RWPE2 (cell line): ENCODE results near the gene GNG8.

Experiments used
- ATAC-seq: fragments of 200-7000 bp; cut with Tn5 transposase; 3 replicates; pipeline ENCODE4 v1.9.1; 2021; ENCODE audit warnings: low read depth
- DNase-seq: peaks from one replicate; pipeline ENCODE4 v3.0.0-alpha.2; 2020; ENCODE audit warnings: low spot score
- H3K27ac ChIP-seq: fragments of 450-650 bp; 2 replicates; pipeline ENCODE4 v1.5.1; 2017; ENCODE audit warnings: mild to moderate bottlenecking; ENCODE audit not compliant: poor library complexity, severe bottlenecking
- H3K27me3 ChIP-seq: fragments of 250-450 bp; sonication (Bioruptor Pico); 2 replicates; pipeline ENCODE4 v1.5.1; 2021; ENCODE audit warnings: mild to moderate bottlenecking, moderate library complexity; ENCODE audit not compliant: insufficient read depth, poor library complexity, severe bottlenecking
- H3K36me3 ChIP-seq: fragments of 250-450 bp; sonication (Bioruptor Pico); 2 replicates; pipeline ENCODE4 v1.5.1; 2020; ENCODE audit warnings: low read depth, mild to moderate bottlenecking, moderate library complexity
- H3K4me1 ChIP-seq: fragments of 250-450 bp; sonication (Bioruptor Pico); 2 replicates; pipeline ENCODE4 v1.5.1; 2021; ENCODE audit warnings: mild to moderate bottlenecking, moderate library complexity; ENCODE audit not compliant: insufficient read depth, poor library complexity, severe bottlenecking
- H3K4me3 ChIP-seq: fragments of 250-450 bp; sonication (Bioruptor Pico); 2 replicates; pipeline ENCODE4 v1.5.1; 2021; ENCODE audit warnings: mild to moderate bottlenecking, moderate library complexity; ENCODE audit not compliant: severe bottlenecking
- H3K9me3 ChIP-seq: fragments of 250-450 bp; sonication (Bioruptor Pico); 2 replicates; pipeline ENCODE4 v1.5.1; 2021; ENCODE audit warnings: mild to moderate bottlenecking, moderate library complexity; ENCODE audit not compliant: severe bottlenecking
- TF ChIP-seq, protein P1 (sequence below): fragments of 450-650 bp; IDR thresholded peaks from one replicate; pipeline ENCODE4 v1.5.1; 2017; ENCODE audit warnings: mild to moderate bottlenecking, moderate library complexity; ENCODE audit not compliant: poor library complexity, severe bottlenecking

The GNG8 gene

DNA sequence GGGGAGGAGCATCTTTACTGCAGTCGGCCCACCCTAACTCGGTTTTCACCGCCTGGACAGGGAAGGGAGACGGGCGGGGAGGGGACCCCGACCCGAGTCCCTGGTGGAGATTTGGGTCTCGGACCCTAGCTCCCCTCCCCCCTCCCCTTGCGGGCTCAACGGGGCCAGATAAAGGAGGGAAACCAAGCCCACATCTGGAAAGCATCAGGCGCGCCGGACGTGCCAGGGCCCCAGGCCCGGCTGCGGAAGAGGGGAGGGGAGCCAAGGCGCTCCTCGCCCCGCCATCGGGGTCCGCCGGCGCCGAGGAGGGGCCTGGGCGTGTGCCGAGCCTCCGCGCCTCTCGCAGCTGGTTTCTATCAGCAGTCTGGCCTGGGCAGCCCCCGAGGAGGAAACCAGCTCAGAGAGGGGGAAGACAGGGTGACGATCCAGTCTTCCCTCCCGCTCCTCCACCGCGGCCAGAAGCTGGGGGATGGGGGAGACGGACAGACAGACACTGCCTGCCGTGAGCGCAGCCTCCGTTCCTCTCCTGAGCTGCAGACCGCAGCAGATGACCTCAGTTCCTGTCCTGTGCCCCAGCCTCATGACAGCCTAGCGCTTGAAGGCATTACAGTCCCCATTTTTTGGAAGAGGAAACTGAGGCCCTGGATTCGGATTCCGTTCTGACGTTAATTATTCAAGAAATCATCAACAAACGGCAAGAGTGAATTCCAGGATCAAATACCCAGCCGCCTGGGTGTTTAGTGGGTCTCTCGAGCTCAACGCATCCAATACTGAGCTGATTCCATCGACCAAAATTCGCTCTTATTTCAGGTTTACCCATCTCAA is 3.6 kb upstream of the GNG8 start:
- Histone ChIP-seq H3K27me3 (peaks cover 36% of the 10 kb centered on the region), H3K27ac (no peak overlapping the region), H3K4me1 (peaks cover 2% of the 10 kb centered on the region), H3K9me3 (no peaks in the 10 kb centered on the region), H3K36me3 (no peaks in the 10 kb centered on the region), H3K4me3 (peak overlapping the region; percentile 39)
- TF ChIP-seq, protein P1, sequence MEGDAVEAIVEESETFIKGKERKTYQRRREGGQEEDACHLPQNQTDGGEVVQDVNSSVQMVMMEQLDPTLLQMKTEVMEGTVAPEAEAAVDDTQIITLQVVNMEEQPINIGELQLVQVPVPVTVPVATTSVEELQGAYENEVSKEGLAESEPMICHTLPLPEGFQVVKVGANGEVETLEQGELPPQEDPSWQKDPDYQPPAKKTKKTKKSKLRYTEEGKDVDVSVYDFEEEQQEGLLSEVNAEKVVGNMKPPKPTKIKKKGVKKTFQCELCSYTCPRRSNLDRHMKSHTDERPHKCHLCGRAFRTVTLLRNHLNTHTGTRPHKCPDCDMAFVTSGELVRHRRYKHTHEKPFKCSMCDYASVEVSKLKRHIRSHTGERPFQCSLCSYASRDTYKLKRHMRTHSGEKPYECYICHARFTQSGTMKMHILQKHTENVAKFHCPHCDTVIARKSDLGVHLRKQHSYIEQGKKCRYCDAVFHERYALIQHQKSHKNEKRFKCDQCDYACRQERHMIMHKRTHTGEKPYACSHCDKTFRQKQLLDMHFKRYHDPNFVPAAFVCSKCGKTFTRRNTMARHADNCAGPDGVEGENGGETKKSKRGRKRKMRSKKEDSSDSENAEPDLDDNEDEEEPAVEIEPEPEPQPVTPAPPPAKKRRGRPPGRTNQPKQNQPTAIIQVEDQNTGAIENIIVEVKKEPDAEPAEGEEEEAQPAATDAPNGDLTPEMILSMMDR, result no peak
- ATAC-seq, result no peak
- DNase-seq, result peak; percentile 41

DNA sequence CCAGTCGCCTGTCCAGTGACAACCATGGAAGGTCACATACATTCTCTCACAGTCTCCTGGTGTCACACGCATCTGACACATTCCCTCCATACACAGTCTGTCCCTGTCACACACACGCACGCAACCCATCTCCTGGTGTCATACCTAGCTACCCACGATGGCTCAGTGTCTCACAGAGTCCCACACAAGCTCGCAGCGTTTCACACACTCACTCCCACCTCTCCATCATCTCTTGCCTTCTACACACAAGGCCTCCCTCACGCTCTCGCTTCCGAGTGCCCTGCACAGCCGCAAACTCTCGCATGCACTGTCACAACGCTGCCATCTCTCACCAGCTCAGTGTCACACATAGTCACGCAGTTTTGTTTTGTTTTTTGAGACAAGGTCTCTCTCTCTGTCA is 1.2 kb upstream of the GNG8 start:
- Histone ChIP-seq H3K4me3 (no peak overlapping the region), H3K27ac (no peak overlapping the region), H3K4me1 (peaks cover 4% of the 10 kb centered on the region), H3K27me3 (peaks cover 39% of the 10 kb centered on the region), H3K36me3 (no peaks in the 10 kb centered on the region), H3K9me3 (no peaks in the 10 kb centered on the region)
- ATAC-seq (no peak), DNase-seq (peak; percentile 30)
- TF ChIP-seq, protein P1, result no peak

DNA sequence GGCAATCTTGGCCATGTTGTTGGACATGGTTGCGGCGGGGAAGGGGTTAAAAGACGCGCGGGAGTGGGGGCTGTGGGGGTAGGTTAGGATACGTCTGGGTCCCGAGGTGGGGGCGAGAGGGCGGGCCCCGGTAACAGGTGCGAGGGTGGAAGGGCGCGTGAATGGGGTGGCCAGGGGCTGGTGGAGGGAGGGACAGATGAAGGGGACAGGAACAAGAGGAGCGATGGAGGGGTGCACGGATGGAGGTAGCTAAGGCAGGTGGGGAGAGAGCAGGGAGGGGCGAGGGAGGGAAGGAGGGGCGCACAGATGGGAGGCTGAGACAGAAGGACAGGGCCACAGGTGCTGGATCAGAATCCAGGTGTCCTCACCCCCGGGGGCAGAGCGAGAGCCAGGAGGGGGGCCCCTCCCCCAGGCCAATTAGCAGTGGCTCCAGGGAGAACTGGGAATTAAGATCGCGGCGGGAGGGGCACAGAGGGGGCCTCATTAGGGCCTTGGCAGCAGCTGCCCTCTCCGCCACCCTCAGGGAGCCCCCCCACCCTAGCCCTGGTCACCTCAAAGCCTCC is 1.3 kb downstream of the GNG8 start:
- Histone ChIP-seq H3K9me3 (no peaks in the 10 kb centered on the region), H3K36me3 (no peaks in the 10 kb centered on the region), H3K4me3 (peak overlapping the region; percentile 27), H3K27me3 (peaks cover 35% of the 10 kb centered on the region), H3K4me1 (peaks cover 8% of the 10 kb centered on the region), H3K27ac (no peak overlapping the region)
- TF ChIP-seq, protein P1, result no peak
- DNase-seq, result peak; percentile 60
- ATAC-seq, result no peak

DNA sequence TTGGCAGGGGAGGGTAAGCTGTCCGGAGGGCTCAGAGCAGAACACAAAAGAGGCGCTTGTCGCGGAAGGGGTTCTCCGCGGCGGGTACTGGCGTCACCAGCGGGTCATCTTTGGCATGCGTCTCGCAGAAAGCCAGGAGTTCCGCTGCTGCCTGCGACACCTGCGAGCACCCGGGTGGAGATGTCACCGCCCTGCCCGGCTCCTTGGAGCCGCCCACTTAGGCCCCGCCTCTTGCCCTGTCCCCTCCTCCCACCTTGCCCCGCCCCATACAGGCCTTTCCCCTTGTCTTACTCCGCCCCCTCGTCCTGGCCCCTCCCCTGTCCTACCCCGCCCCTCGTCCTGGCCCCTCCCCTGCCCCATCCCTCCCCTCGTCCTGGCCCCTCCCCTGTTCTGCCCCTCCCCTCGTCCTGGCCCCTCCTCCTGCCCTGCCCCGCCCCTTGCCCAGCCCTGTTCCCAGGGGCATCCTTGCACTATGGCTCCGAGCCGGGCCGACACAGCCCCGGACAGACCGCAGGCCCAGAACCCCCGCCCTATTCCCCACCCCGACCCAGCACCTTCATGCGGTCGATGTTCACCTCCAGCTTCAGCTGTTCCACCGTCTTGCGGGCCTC is 1.9 kb downstream of the GNG8 start:
- TF ChIP-seq, protein P1, result no peak
- Histone ChIP-seq H3K9me3 (no peaks in the 10 kb centered on the region), H3K27me3 (peaks cover 35% of the 10 kb centered on the region), H3K4me3 (peak overlapping the region; percentile 27), H3K27ac (no peak overlapping the region), H3K4me1 (peaks cover 8% of the 10 kb centered on the region), H3K36me3 (no peaks in the 10 kb centered on the region)
- ATAC-seq (peak; percentile 62), DNase-seq (peak; percentile 90)
